ENCODE data around the gene SERINC4. TPM values are rescaled to one million over a fixed set of nuclear protein-coding genes. Genes with fewer than 3 reads are reported as not detected.

The SERINC4 gene
- total RNA-seq, 1 donor from 2014 or later = not detected

- DNase-seq (ENCODE audit: extremely low read depth, low read depth, low spot score) = no peak
Observed at GRCh38 chr15:43799209-43799944, 643 bp downstream of the SERINC4 start.

GRCh38 chr15:43796566-43796965 is 3.5 kb downstream of the SERINC4 start:
- no peak for DNase-seq (ENCODE audit: extremely low read depth, low read depth, low spot score)

GRCh38 chr15:43795997-43796396 is 4.0 kb downstream of the SERINC4 start:
- DNase-seq (ENCODE audit: extremely low read depth, low read depth, low spot score) = no peak

- no peak for DNase-seq (ENCODE audit: extremely low read depth, low read depth, low spot score)
Observed at GRCh38 chr15:43795197-43795596, 4.8 kb downstream of the SERINC4 start.

- no peak for DNase-seq (ENCODE audit: extremely low read depth, low read depth, low spot score)
Observed at GRCh38 chr15:43794269-43795037, 5.6 kb downstream of the SERINC4 start.

GRCh38 chr15:43793647-43794046 is 6.4 kb downstream of the SERINC4 start:
- DNase-seq (ENCODE audit: extremely low read depth, low read depth, low spot score) = no peak

- DNase-seq (ENCODE audit: extremely low read depth, low read depth, low spot score) = no peak
Observed at GRCh38 chr15:43792761-43793476, 7.1 kb downstream of the SERINC4 start.

GRCh38 chr15:43791993-43792760 is 7.8 kb downstream of the SERINC4 start, which contains the start of gene SERF2:
TSS of gene SERF2 (plus strand) at chr15:43792320. CDS start at chr15:43792377, 57 bp downstream.
- DNase-seq (ENCODE audit: extremely low read depth, low read depth, low spot score) = peak; percentile 77

GRCh38 chr15:43789409-43789808 is 10.6 kb downstream of the SERINC4 start:
- no peak for DNase-seq (ENCODE audit: extremely low read depth, low read depth, low spot score)

- no peak for DNase-seq (ENCODE audit: extremely low read depth, low read depth, low spot score)
Observed at GRCh38 chr15:43779016-43779415, 21.0 kb downstream of the SERINC4 start.

- DNase-seq (ENCODE audit: extremely low read depth, low read depth, low spot score) = no peak
Observed at GRCh38 chr15:43777267-43777914, 22.6 kb downstream of the SERINC4 start.

GRCh38 chr15:43776718-43777266 is 23.2 kb downstream of the SERINC4 start, which contains the start of gene ELL3:
TSS of gene ELL3 (minus strand) at chr15:43776966. CDS start at chr15:43776901, 65 bp downstream.
- DNase-seq (ENCODE audit: extremely low read depth, low read depth, low spot score) = no peak

GRCh38 chr15:43776101-43776717 is 23.8 kb downstream of the SERINC4 start:
- no peak for DNase-seq (ENCODE audit: extremely low read depth, low read depth, low spot score)

- DNase-seq (ENCODE audit: extremely low read depth, low read depth, low spot score) = no peak
Observed at GRCh38 chr15:43775411-43775965, 24.5 kb downstream of the SERINC4 start.

- no peak for DNase-seq (ENCODE audit: extremely low read depth, low read depth, low spot score)
Observed at GRCh38 chr15:43774062-43774461, 26.0 kb downstream of the SERINC4 start.

GRCh38 chr15:43772624-43773023 is 27.4 kb downstream of the SERINC4 start:
- DNase-seq (ENCODE audit: extremely low read depth, low read depth, low spot score) = no peak

- no peak for DNase-seq (ENCODE audit: extremely low read depth, low read depth, low spot score)
Observed at GRCh38 chr15:43771816-43772215, 28.2 kb downstream of the SERINC4 start.

- DNase-seq (ENCODE audit: extremely low read depth, low read depth, low spot score) = no peak
Observed at GRCh38 chr15:43769584-43770228, 30.3 kb downstream of the SERINC4 start.

Data from glomerular endothelial cell (primary cell).